HepG2 (cell line): ENCODE results near the gene CD19. TPM values are rescaled to one million over a fixed set of nuclear protein-coding genes. Genes with fewer than 3 reads are reported as not detected.

Experiments
- FOXM1 ChIP-seq: sonication (generic); formaldehyde crosslinking; IDR thresholded peaks from 2 replicates; pipeline ENCODE4 v1.5.0; 2020; ENCODE audit warnings: missing genetic modification reagents
- GATAD2A ChIP-seq: IDR thresholded peaks from 2 replicates; pipeline ENCODE4 v1.6.1; 2016
- MLXIP ChIP-seq: sonication (generic); formaldehyde crosslinking; IDR thresholded peaks from 2 replicates; pipeline ENCODE4 v1.9.0; 2021; ENCODE audit warnings: missing genetic modification reagents, borderline replicate concordance
- MYC ChIP-seq: sonication (generic); formaldehyde crosslinking; IDR thresholded peaks from 2 replicates; pipeline ENCODE4 v1.9.0; 2021; ENCODE audit warnings: missing genetic modification reagents, borderline replicate concordance
- NBN ChIP-seq: fragments of 450-650 bp; conservative IDR thresholded peaks from 2 replicates; pipeline ENCODE4 v1.6.1; 2017
- NFRKB ChIP-seq: fragments of 450-650 bp; IDR thresholded peaks from 2 replicates; pipeline ENCODE4 v1.6.1; 2017
- ONECUT2 ChIP-seq: sonication (generic); formaldehyde crosslinking; IDR thresholded peaks from 2 replicates; pipeline ENCODE4 v1.4.0; 2020; ENCODE audit warnings: missing genetic modification reagents
- RNF219 ChIP-seq: sonication (generic); formaldehyde crosslinking; IDR thresholded peaks from 2 replicates; pipeline ENCODE4 v1.5.0; 2020; ENCODE audit warnings: mild to moderate bottlenecking, missing genetic modification reagents
- ZNF10 ChIP-seq: sonication (generic); formaldehyde crosslinking; IDR thresholded peaks from 2 replicates; pipeline ENCODE4 v1.4.0; 2020; ENCODE audit warnings: mild to moderate bottlenecking, low read depth, missing genetic modification reagents, borderline replicate concordance
- ZNF101 ChIP-seq: sonication (generic); formaldehyde crosslinking; IDR thresholded peaks from 2 replicates; pipeline ENCODE4 v1.4.0; 2020; ENCODE audit warnings: mild to moderate bottlenecking, low read depth, missing genetic modification reagents, borderline replicate concordance
- ZNF253 ChIP-seq: sonication (generic); formaldehyde crosslinking; IDR thresholded peaks from 2 replicates; pipeline ENCODE4 v1.8.0; 2022; ENCODE audit warnings: mild to moderate bottlenecking, missing genetic modification reagents, borderline replicate concordance
- ZNF614 ChIP-seq: IDR thresholded peaks from 2 replicates; pipeline ENCODE4 v1.6.1; 2018; ENCODE audit warnings: missing biosample characterization, missing genetic modification reagents, inconsistent platforms, borderline replicate concordance
- ZNF652 ChIP-seq: IDR thresholded peaks from 2 replicates; pipeline ENCODE4 v1.6.1; 2016; ENCODE audit warnings: low read depth, borderline replicate concordance
- ZNF768 ChIP-seq: sonication (generic); formaldehyde crosslinking; IDR thresholded peaks from 2 replicates; pipeline ENCODE4 v1.4.0; 2020; ENCODE audit warnings: missing genetic modification reagents
- ZNF772 ChIP-seq: sonication (generic); formaldehyde crosslinking; IDR thresholded peaks from 2 replicates; pipeline ENCODE4 v1.5.0; 2020; ENCODE audit warnings: mild to moderate bottlenecking, missing genetic modification reagents
- polyA plus RNA-seq, 8 experiments: library from polyadenylated mRNA; depleted of rRNA in 3 of 8; stranded (reverse) in 7 of 8; unstranded in 1 of 8; fragments of >200 nt; fragmentation: Illumina TruSeq in 4 of 8; extraction: Trizol in 4 of 8; gene quantifications; 2 replicates each; pipeline versions ENCODE4 v1.2.1 to v1.2.3, GENCODE V29; 2011 to 2016; ENCODE audit warnings: low read depth in 4 of 8, missing spikeins in 1 of 8, mixed read lengths in 1 of 8; ENCODE audit not compliant: insufficient read depth in 1 of 8
- total RNA-seq, 5 experiments: library from RNA; depleted of rRNA; stranded (reverse); fragments of >200 nt; fragmentation: Illumina TruSeq; extraction: Trizol; gene quantifications; 2 replicates each; pipeline ENCODE4 v1.2.3, GENCODE V29; 2016; ENCODE audit warnings: low read depth in 1 of 5
- TF ChIP-seq, protein P1 (sequence below): sonication (generic); formaldehyde crosslinking; IDR thresholded peaks from 2 replicates; pipeline ENCODE4 v1.5.1; 2020; ENCODE audit warnings: missing genetic modification reagents, mild to moderate bottlenecking, borderline replicate concordance
- TF ChIP-seq, protein P2 (sequence below): sonication (generic); formaldehyde crosslinking; IDR thresholded peaks from 2 replicates; pipeline ENCODE4 v1.8.0; 2023; ENCODE audit warnings: mild to moderate bottlenecking, missing genetic modification reagents
- TF ChIP-seq, protein P3 (sequence below): sonication (generic); formaldehyde crosslinking; IDR thresholded peaks from 2 replicates; pipeline ENCODE4 v1.4.0; 2020; ENCODE audit warnings: missing genetic modification reagents, low read depth, mild to moderate bottlenecking, borderline replicate concordance
- TF ChIP-seq, protein P4 (sequence below): sonication (generic); formaldehyde crosslinking; IDR thresholded peaks from 2 replicates; pipeline ENCODE4 v1.9.0; 2021; ENCODE audit warnings: missing genetic modification reagents, borderline replicate concordance

CD19 gene
- total and polyA plus RNA-seq, 2 of the 13 experiments (the other 11 are each of a cell fraction or from before 2014, with no cell fraction given) = 0.55 to 1.1 TPM

DNA sequence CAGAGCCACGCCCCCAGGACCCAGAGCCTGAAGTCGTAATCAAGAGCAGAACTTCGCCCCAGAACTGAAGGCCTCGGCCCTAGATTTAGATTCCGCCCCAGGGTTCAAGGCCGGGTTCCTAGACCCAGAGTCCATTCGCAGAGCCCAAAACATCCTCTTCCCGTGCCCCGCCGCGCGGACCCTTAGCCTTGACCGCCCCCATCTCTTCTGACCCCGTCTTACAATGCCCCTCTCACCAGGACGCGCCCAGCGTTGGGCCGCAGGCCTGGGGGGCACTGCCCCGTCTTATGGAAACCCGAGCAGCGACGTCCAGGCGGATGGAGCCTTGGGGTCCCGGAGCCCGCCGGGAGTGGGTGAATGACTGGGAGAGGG is 5.0 kb downstream of the CD19 start (continued):
- TF ChIP-seq RNF219 (no peak), ZNF652 (CRISPR knock-in tag) (no peak), ZNF768 (CRISPR knock-in tag) (no peak), ZNF253 (CRISPR knock-in tag) (no peak), ZNF772 (CRISPR knock-in tag) (no peak), MLXIP (CRISPR knock-in tag) (no peak), ONECUT2 (no peak), ZNF101 (CRISPR knock-in tag) (no peak), ZNF10 (CRISPR knock-in tag) (no peak), MYC (CRISPR knock-in tag) (peak; percentile 34; the same call in 1 of the 2 replicates), NFRKB (no peak), NBN (no peak), ZNF614 (no peak), FOXM1 (CRISPR knock-in tag) (no peak), GATAD2A (CRISPR knock-in tag) (no peak)
- TF ChIP-seq, protein P1, sequence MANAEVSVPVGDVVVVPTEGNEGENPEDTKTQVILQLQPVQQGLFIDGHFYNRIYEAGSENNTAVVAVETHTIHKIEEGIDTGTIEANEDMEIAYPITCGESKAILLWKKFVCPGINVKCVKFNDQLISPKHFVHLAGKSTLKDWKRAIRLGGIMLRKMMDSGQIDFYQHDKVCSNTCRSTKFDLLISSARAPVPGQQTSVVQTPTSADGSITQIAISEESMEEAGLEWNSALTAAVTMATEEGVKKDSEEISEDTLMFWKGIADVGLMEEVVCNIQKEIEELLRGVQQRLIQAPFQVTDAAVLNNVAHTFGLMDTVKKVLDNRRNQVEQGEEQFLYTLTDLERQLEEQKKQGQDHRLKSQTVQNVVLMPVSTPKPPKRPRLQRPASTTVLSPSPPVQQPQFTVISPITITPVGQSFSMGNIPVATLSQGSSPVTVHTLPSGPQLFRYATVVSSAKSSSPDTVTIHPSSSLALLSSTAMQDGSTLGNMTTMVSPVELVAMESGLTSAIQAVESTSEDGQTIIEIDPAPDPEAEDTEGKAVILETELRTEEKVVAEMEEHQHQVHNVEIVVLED = no peak
- TF ChIP-seq, protein P2, sequence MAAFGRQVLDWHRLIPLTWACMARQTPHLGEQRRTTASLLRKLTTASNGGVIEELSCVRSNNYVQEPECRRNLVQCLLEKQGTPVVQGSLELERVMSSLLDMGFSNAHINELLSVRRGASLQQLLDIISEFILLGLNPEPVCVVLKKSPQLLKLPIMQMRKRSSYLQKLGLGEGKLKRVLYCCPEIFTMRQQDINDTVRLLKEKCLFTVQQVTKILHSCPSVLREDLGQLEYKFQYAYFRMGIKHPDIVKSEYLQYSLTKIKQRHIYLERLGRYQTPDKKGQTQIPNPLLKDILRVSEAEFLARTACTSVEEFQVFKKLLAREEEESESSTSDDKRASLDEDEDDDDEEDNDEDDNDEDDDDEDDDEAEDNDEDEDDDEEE = no peak
- TF ChIP-seq, protein P3, sequence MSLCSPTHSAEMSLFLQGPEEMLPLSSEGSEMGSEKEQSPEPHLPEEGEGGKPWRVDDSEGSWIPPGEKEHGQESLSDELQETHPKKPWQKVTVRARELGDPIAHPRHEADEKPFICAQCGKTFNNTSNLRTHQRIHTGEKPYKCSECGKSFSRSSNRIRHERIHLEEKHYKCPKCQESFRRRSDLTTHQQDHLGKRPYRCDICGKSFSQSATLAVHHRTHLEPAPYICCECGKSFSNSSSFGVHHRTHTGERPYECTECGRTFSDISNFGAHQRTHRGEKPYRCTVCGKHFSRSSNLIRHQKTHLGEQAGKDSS (CRISPR knock-in tag) = 0 out of 2 replicates have a peak, but pooled peaks have one; percentile 38
- TF ChIP-seq, protein P4, sequence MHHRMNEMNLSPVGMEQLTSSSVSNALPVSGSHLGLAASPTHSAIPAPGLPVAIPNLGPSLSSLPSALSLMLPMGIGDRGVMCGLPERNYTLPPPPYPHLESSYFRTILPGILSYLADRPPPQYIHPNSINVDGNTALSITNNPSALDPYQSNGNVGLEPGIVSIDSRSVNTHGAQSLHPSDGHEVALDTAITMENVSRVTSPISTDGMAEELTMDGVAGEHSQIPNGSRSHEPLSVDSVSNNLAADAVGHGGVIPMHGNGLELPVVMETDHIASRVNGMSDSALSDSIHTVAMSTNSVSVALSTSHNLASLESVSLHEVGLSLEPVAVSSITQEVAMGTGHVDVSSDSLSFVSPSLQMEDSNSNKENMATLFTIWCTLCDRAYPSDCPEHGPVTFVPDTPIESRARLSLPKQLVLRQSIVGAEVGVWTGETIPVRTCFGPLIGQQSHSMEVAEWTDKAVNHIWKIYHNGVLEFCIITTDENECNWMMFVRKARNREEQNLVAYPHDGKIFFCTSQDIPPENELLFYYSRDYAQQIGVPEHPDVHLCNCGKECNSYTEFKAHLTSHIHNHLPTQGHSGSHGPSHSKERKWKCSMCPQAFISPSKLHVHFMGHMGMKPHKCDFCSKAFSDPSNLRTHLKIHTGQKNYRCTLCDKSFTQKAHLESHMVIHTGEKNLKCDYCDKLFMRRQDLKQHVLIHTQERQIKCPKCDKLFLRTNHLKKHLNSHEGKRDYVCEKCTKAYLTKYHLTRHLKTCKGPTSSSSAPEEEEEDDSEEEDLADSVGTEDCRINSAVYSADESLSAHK (CRISPR knock-in tag) = no peak
